GM12878 (cell line): ENCODE data around the gene KYAT1. TPM values are rescaled to one million over a fixed set of nuclear protein-coding genes. Genes with fewer than 3 reads are reported as not detected.

Source experiments
- BHLHE40 ChIP-seq, 2 experiments: fragments of 450-650 bp in 1 of 2; IDR thresholded peaks; 2 replicates each; pipeline ENCODE4 v1.6.1; 2011 to 2017; ENCODE audit warnings: low read depth in 2 of 2, borderline replicate concordance in 1 of 2, improper control_type of control experiment in 1 of 2, low read length in 1 of 2, mild to moderate bottlenecking in 1 of 2
- BMI1 ChIP-seq: fragments of 450-650 bp; IDR thresholded peaks from 2 replicates; pipeline ENCODE4 v1.6.1; 2016; ENCODE audit warnings: mild to moderate bottlenecking, moderate library complexity, borderline replicate concordance
- BRCA1 ChIP-seq: IDR thresholded peaks from 2 replicates; pipeline ENCODE4 v1.6.1; 2011; ENCODE audit warnings: low read depth, low read length, improper control_type of control experiment
- CHD1 ChIP-seq: IDR thresholded peaks from 2 replicates; pipeline ENCODE4 v1.6.1; 2012; ENCODE audit warnings: low read depth, low read length, improper control_type of control experiment
- EP300 ChIP-seq, 2 experiments: fragments of 150-350 bp in 1 of 2; IDR thresholded peaks; 2 replicates each; pipeline ENCODE4 v1.6.1; 2011 to 2012; ENCODE audit warnings: low read depth in 2 of 2, low read length in 2 of 2, borderline replicate concordance in 1 of 2, improper control_type of control experiment in 1 of 2, inconsistent platforms in 1 of 2; ENCODE audit not compliant: control insufficient read depth in 1 of 2
- IKZF1 ChIP-seq: fragments of 450-650 bp; conservative IDR thresholded peaks from 2 replicates; pipeline ENCODE4 v1.6.1; 2017; ENCODE audit warnings: antibody characterized with exemption, mild to moderate bottlenecking
- JUNB ChIP-seq: IDR thresholded peaks from 2 replicates; pipeline ENCODE4 v1.6.1; 2016; ENCODE audit warnings: antibody characterized with exemption, mild to moderate bottlenecking
- KLF5 ChIP-seq: fragments of 450-650 bp; IDR thresholded peaks from 2 replicates; pipeline ENCODE4 v1.6.1; 2014; ENCODE audit warnings: mild to moderate bottlenecking; ENCODE audit not compliant: partially characterized antibody
- MEF2B ChIP-seq: fragments of 450-650 bp; IDR thresholded peaks from 2 replicates; pipeline ENCODE4 v1.6.1; 2018; ENCODE audit warnings: mild to moderate bottlenecking, moderate library complexity; ENCODE audit not compliant: partially characterized antibody, poor library complexity, severe bottlenecking
- NR2C1 ChIP-seq: fragments of 450-650 bp; IDR thresholded peaks from 2 replicates; pipeline ENCODE4 v1.6.1; 2017; ENCODE audit warnings: antibody characterized with exemption, mild to moderate bottlenecking, moderate library complexity
- POLR2AphosphoS5 ChIP-seq: IDR thresholded peaks from 2 replicates; pipeline ENCODE4 v1.6.1; 2011; ENCODE audit warnings: mild to moderate bottlenecking, low read length, inconsistent platforms
- RAD51 ChIP-seq: fragments of 450-650 bp; IDR thresholded peaks from 2 replicates; pipeline ENCODE4 v1.6.1; 2016; ENCODE audit warnings: moderate library complexity, mild to moderate bottlenecking, inconsistent platforms
- RELA ChIP-seq: fragments of 450-650 bp; IDR thresholded peaks from 2 replicates; pipeline ENCODE4 v1.8.0; 2014; ENCODE audit warnings: borderline replicate concordance; ENCODE audit not compliant: partially characterized antibody
- RFX5 ChIP-seq: IDR thresholded peaks from 2 replicates; pipeline ENCODE4 v1.6.1; 2011; ENCODE audit warnings: low read depth, low read length, improper control_type of control experiment
- SPI1 ChIP-seq: IDR thresholded peaks from 2 replicates; pipeline ENCODE4 v1.6.1; 2011; ENCODE audit warnings: low read depth, mild to moderate bottlenecking, low read length, moderate library complexity, borderline replicate concordance; ENCODE audit not compliant: insufficient read depth
- STAT1 ChIP-seq: fragments of 450-650 bp; conservative IDR thresholded peaks from 2 replicates; pipeline ENCODE4 v1.6.1; 2014; ENCODE audit warnings: antibody characterized with exemption, mild to moderate bottlenecking
- TCF7 ChIP-seq: IDR thresholded peaks from 2 replicates; pipeline ENCODE4 v1.6.1; 2014; ENCODE audit warnings: antibody characterized with exemption, borderline replicate concordance
- ZBED1 ChIP-seq: IDR thresholded peaks from 2 replicates; pipeline ENCODE4 v1.6.1; 2016; ENCODE audit warnings: borderline replicate concordance
- ZNF274 ChIP-seq: IDR thresholded peaks from one replicate; pipeline ENCODE4 v1.8.0; 2011; ENCODE audit not compliant: insufficient read length, insufficient read depth
- polyA plus RNA-seq, 11 experiments: library from polyadenylated mRNA; depleted of rRNA in 4 of 11; unstranded in 6 of 11; stranded (reverse) in 5 of 11; fragments of >200 nt; fragmentation: Nextera tagmentation in 4 of 11; fragmentation: Illumina TruSeq in 1 of 11; extraction: Ambion mirVana in 4 of 11; extraction: Trizol in 1 of 11; gene quantifications; 1 replicate in 1 of 11; 2 replicates in 10 of 11; pipeline versions ENCODE4 v1.2.1 to v1.2.3, GENCODE V29; 2011 to 2016; ENCODE audit warnings: inconsistent platforms in 2 of 11, missing spikeins in 2 of 11, low read depth in 1 of 11
- total RNA-seq, 4 experiments: library from RNA; depleted of rRNA in 3 of 4; stranded (reverse); fragments of >200 nt in 3 of 4; fragmentation: Illumina TruSeq in 1 of 4; extraction: Trizol in 1 of 4; gene quantifications; 2 replicates each; pipeline versions ENCODE4 v1.2.1 to v1.2.3, GENCODE V29; 2013 to 2021
- TF ChIP-seq, protein P1 (sequence below): fragments of 450-650 bp; IDR thresholded peaks from 2 replicates; pipeline ENCODE4 v1.6.1; 2017; ENCODE audit warnings: mild to moderate bottlenecking, low read depth, inconsistent platforms; ENCODE audit not compliant: poor library complexity, severe bottlenecking
- TF ChIP-seq, protein P2 (sequence below): fragments of 450-650 bp; formaldehyde crosslinking; IDR thresholded peaks from 2 replicates; pipeline ENCODE4 v1.4.0; 2020; ENCODE audit warnings: mild to moderate bottlenecking, moderate library complexity
- TF ChIP-seq, protein P3 (sequence below): fragments of 450-650 bp; IDR thresholded peaks from 2 replicates; pipeline ENCODE4 v1.6.1; 2017; ENCODE audit warnings: low read depth, mild to moderate bottlenecking, moderate library complexity

Gene KYAT1
- total and polyA plus RNA-seq, 10 of the 15 experiments (the other 5 are each of a cell fraction or from before 2014, with no cell fraction given): 5.8 to 15.7 (median 11.4) TPM

DNA sequence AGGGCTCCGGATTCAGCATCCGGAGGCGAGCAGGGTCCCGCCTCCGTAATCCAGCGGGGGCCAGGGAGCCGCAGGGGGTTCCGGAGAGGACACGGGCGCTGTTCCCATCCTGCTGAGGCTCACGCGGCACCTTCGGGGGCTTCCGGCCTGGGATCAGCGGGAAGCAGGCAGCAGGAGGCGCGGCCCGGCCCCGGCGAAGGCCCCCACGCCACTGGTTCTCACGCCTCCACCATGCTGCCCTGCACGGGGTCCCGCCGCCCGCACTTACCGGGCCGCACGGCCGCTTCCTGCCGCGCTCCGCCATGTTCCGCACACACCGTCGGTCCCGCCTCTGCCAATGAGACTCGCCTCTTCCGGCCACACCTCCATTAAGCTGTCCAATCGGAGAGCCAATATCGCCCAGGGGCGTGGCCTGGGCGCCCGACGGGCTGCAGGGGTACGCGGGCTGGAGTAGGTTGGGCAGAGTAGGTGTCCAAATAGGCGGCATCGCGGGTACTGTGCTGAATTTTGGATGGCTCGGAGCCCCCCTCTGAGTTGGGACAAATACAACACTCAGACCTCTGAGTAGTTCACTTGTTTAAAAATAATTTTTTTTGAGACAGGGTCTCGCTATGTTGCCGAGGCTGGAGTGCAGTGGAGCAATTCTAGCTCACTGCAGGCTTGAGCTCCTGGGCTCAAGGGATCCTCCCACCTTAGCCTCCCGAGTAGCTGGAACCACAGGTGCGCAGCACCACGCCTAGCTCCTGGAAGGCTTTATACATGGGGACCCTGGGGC lies 52.1 kb downstream of the KYAT1 start, which contains the start of gene SPOUT1 (continued):
- TF ChIP-seq, protein P1, sequence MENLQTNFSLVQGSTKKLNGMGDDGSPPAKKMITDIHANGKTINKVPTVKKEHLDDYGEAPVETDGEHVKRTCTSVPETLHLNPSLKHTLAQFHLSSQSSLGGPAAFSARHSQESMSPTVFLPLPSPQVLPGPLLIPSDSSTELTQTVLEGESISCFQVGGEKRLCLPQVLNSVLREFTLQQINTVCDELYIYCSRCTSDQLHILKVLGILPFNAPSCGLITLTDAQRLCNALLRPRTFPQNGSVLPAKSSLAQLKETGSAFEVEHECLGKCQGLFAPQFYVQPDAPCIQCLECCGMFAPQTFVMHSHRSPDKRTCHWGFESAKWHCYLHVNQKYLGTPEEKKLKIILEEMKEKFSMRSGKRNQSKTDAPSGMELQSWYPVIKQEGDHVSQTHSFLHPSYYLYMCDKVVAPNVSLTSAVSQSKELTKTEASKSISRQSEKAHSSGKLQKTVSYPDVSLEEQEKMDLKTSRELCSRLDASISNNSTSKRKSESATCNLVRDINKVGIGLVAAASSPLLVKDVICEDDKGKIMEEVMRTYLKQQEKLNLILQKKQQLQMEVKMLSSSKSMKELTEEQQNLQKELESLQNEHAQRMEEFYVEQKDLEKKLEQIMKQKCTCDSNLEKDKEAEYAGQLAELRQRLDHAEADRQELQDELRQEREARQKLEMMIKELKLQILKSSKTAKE: no peak
- TF ChIP-seq BMI1 (no peak), BHLHE40 (IDR thresholded peaks at IDR 0.05; ENCODE audit: borderline replicate concordance in 1 of 2, low read depth in 2 of 2, low read length in 1 of 2) (peak; percentile 41 to 82; a peak in 3 of 4 replicates), EP300 (IDR thresholded peaks at IDR 0.05; ENCODE audit: borderline replicate concordance in 1 of 2, control insufficient read depth in 1 of 2, low read depth in 2 of 2, low read length in 2 of 2) (no peak), NR2C1 (no peak), POLR2AphosphoS5 (peak; percentile 84), RELA (peak; percentile 30), CHD1 (no peak), ZNF274 (no peak), RFX5 (0 out of 2 replicates have a peak, but pooled peaks have one; percentile 39), ZBED1 (no peak), SPI1 (0 out of 2 replicates have a peak, but pooled peaks have one; percentile 23), RAD51 (no peak), KLF5 (peak; percentile 60), IKZF1 (peak; percentile 83), JUNB (no peak), BRCA1 (no peak), STAT1 (no peak), MEF2B (no peak), TCF7 (no peak)
- TF ChIP-seq, protein P2, sequence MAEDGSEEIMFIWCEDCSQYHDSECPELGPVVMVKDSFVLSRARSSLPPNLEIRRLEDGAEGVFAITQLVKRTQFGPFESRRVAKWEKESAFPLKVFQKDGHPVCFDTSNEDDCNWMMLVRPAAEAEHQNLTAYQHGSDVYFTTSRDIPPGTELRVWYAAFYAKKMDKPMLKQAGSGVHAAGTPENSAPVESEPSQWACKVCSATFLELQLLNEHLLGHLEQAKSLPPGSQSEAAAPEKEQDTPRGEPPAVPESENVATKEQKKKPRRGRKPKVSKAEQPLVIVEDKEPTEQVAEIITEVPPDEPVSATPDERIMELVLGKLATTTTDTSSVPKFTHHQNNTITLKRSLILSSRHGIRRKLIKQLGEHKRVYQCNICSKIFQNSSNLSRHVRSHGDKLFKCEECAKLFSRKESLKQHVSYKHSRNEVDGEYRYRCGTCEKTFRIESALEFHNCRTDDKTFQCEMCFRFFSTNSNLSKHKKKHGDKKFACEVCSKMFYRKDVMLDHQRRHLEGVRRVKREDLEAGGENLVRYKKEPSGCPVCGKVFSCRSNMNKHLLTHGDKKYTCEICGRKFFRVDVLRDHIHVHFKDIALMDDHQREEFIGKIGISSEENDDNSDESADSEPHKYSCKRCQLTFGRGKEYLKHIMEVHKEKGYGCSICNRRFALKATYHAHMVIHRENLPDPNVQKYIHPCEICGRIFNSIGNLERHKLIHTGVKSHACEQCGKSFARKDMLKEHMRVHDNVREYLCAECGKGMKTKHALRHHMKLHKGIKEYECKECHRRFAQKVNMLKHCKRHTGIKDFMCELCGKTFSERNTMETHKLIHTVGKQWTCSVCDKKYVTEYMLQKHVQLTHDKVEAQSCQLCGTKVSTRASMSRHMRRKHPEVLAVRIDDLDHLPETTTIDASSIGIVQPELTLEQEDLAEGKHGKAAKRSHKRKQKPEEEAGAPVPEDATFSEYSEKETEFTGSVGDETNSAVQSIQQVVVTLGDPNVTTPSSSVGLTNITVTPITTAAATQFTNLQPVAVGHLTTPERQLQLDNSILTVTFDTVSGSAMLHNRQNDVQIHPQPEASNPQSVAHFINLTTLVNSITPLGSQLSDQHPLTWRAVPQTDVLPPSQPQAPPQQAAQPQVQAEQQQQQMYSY (CRISPR knock-in tag): no peak
- TF ChIP-seq, protein P3, sequence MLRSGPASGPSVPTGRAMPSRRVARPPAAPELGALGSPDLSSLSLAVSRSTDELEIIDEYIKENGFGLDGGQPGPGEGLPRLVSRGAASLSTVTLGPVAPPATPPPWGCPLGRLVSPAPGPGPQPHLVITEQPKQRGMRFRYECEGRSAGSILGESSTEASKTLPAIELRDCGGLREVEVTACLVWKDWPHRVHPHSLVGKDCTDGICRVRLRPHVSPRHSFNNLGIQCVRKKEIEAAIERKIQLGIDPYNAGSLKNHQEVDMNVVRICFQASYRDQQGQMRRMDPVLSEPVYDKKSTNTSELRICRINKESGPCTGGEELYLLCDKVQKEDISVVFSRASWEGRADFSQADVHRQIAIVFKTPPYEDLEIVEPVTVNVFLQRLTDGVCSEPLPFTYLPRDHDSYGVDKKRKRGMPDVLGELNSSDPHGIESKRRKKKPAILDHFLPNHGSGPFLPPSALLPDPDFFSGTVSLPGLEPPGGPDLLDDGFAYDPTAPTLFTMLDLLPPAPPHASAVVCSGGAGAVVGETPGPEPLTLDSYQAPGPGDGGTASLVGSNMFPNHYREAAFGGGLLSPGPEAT: peak; percentile 84
